ENCODE results near the gene ABCC6.
"Not testable (repeated sequence)": the region's sequence is repeated elsewhere in the genome, so short reads cannot be mapped to it uniquely, and the experiment has no call there.

ABCC6 gene

DNA sequence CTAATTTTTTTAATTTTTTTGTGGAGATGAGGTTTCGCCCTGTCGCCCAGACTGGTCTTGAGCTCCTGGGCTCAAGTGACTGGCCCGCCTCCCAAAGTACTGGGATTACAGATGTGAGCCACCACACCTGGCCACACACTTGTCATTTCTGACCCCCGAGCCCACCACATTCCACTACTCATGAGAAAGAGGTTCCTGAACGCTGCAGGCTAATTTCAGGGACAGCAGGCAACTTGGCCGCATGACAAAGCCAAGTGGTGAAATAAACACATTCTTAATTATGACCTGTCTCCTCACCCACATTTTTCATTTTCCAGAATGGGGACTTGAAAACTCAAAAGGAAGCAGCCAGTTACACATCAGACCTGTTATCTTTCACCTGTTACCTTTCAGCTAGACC lies 114.5 kb downstream of the ABCC6 start:
- DNase-seq = no peak

- DNase-seq = no peak
Observed at GRCh38 chr16:16107839-16108238, 115.5 kb downstream of the ABCC6 start.

GRCh38 chr16:16106466-16106865 lies 116.8 kb downstream of the ABCC6 start:
- DNase-seq = no peak

- DNase-seq = no peak
Observed at GRCh38 chr16:16105646-16106045, 117.6 kb downstream of the ABCC6 start.

GRCh38 chr16:16104804-16105141 lies 118.5 kb downstream of the ABCC6 start:
- DNase-seq = not testable (repeated sequence)

DNA sequence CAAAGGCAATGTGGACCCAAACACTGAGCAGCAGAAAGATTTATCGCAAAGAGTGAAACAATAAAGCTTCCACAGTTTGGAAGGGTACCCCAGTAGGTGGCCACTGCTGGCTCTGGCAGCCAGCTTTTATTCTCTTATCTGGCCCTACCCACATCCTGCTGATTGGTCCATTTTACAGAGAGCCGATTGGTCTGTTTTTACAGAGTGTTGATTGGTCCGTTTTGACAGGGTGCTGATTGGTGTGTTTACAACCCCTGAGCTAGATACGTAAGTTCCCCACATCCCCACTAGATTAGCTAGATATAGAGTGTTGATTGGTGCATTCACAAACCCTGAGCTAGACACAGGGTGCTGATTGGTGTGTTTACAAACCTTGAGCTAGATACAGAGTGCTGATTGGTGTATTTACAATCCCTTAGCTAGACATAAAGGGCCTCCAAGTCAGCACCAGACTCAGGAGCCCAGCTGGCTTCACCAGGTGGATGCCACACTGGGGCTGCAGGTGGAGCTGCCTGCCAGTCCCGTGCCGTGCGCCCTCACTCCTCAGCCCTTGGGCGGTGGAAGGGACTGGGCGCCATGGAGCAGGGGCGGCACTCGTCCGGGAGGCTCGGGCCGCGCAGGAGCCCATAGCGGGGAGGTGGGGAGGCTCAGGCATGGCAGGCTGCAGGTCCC lies 119.0 kb downstream of the ABCC6 start:
- DNase-seq = not testable (repeated sequence)

- no peak for DNase-seq
Observed at GRCh38 chr16:16102738-16103137, 120.6 kb downstream of the ABCC6 start.

GRCh38 chr16:16101585-16101984 lies 121.7 kb downstream of the ABCC6 start:
- no peak for DNase-seq

DNA sequence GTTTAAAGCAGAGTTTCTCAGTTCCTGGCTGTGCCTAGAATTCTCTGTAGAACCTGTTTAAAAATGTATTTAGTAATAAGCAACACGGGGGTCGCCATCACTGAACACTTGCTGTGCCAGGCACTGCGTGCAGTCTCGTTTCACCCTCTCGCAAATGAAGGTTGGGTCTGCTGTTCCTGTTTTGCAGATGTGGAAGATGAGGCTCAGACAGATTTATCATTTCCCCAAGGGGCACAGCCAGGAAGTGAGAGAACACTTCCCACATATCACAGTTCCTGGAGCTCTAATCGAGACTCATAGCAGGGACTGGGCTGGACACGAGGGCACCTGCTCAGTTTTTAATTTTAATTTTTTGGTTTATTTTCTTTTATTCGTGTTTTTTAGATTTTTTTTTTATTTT lies 122.7 kb downstream of the ABCC6 start:
- DNase-seq = peak; percentile 7 to 37

DNA sequence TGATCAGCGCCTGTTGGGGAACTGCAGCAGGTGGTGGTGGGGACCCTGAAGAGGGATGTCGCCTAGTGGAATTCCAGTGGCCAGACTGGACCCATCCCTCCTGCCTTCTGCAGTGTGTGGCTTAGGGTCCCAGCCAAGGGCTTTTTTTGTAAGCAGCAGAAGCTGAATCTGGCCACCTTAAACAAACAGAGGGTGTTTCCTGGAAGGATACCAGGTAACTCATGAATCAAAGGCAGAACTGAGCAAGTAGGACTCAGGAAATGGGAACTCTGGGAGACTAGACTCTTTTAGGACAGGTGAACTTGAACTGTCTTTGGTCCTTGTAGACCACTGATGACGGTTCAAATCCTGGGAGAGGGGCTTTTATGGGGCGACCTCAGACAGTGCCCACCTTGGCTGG lies 124.0 kb downstream of the ABCC6 start:
- DNase-seq = no peak

Measured in inflammatory macrophage (primary cell).